ENCODE results near the gene SPDYE17. TPM values are rescaled to one million over a fixed set of nuclear protein-coding genes. Genes with fewer than 3 reads are reported as not detected.
A peak's percentile ranks its signal among the peaks of the same experiment; 100 is the strongest.
"Not testable (repeated sequence)": the region's sequence is repeated elsewhere in the genome, so short reads cannot be mapped to it uniquely, and the experiment has no call there.

SPDYE17 gene
- total and polyA plus RNA-seq, 2 of the 8 experiments (the other 6 are each of a cell fraction or from before 2014, with no cell fraction given), result not detected

- not testable (repeated sequence) for H2BK15ac ChIP-seq (ENCODE audit: low read length); H3K36me3 ChIP-seq (ENCODE audit: control insufficient read depth in 2 of 4, insufficient read depth in 4 of 4, low read length in 3 of 4)
These were observed 28.9 kb downstream of the SPDYE17 start for GRCh38 chr7:77003241-77003640.

GRCh38 chr7:77002678-77003233, 29.4 kb downstream of the SPDYE17 start:
- H3K4ac ChIP-seq (replicated peaks; ENCODE audit: insufficient read length, low read depth, low read length); H2BK120ac ChIP-seq (replicated peaks; ENCODE audit: low read depth, low read length); H3K18ac ChIP-seq (ENCODE audit: extremely low read depth, low read length); H3K27me3 ChIP-seq (replicated peaks in 1 of 4; ENCODE audit: control insufficient read depth in 3 of 4, extremely low read depth in 1 of 4, insufficient read depth in 3 of 4, low read length in 3 of 4); H3K79me2 ChIP-seq (ENCODE audit: control insufficient read depth in 1 of 2, insufficient read depth in 2 of 2, low read length in 2 of 2); H2BK12ac ChIP-seq (ENCODE audit: low read depth, low read length); H3K4me2 ChIP-seq (ENCODE audit: insufficient read depth in 1 of 2, low read depth in 2 of 2, low read length in 2 of 2); CTCF ChIA-PET (ENCODE audit: partially characterized antibody); H2BK5ac ChIP-seq (ENCODE audit: low read depth, low read length); H4K8ac ChIP-seq (ENCODE audit: extremely low read depth, insufficient read depth, low read length); H3K9ac ChIP-seq (replicated peaks in 1 of 4; ENCODE audit: extremely low read depth in 1 of 4, low read depth in 3 of 4, low read length in 3 of 4); H4K5ac ChIP-seq (ENCODE audit: insufficient read length, low read depth, low read length); H3K14ac ChIP-seq (ENCODE audit: insufficient read length); H2BK15ac ChIP-seq (ENCODE audit: low read length); H3K4me3 ChIP-seq (ENCODE audit: extremely low read depth in 1 of 4, insufficient read depth in 2 of 4, low read depth in 3 of 4, low read length in 4 of 4); H3K36me3 ChIP-seq (ENCODE audit: control insufficient read depth in 2 of 4, insufficient read depth in 4 of 4, low read length in 3 of 4); H3K27ac ChIP-seq (ENCODE audit: low read depth, low read length); H2AFZ ChIP-seq (ENCODE audit: low read length); H2BK20ac ChIP-seq (ENCODE audit: low read length); H3K79me1 ChIP-seq (ENCODE audit: low read depth, low read length); H3K56ac ChIP-seq (replicated peaks; ENCODE audit: insufficient read length, low read depth, low read length); H4K20me1 ChIP-seq (replicated peaks in 1 of 2; ENCODE audit: control insufficient read depth in 1 of 2, insufficient read depth in 2 of 2, low read length in 2 of 2); H3K23ac ChIP-seq (ENCODE audit: insufficient read length); H3K4me1 ChIP-seq (replicated peaks in 1 of 4; ENCODE audit: control insufficient read depth in 3 of 4, insufficient read depth in 4 of 4, low read length in 3 of 4); H3K9me3 ChIP-seq (ENCODE audit: insufficient read depth in 2 of 2, low read depth in 1 of 2, low read length in 1 of 2); FAIRE-seq; H4K91ac ChIP-seq (replicated peaks; ENCODE audit: insufficient read length, low read length); POLR2A ChIA-PET (ENCODE audit: partially characterized antibody); H2AK5ac ChIP-seq (ENCODE audit: low read depth, low read length): not testable (repeated sequence)
- peak in 1 of 2 experiments; percentile 34 for DNase-seq (ENCODE audit: low read depth in 1 of 2, low spot score in 2 of 2)
- WGBS, 2 experiments (ENCODE audit: extremely low coverage in 1 of 2, insufficient coverage in 1 of 2, insufficient read length in 1 of 2, insufficient replicate concordance in 2 of 2, low coverage in 1 of 2, low lambda C conversion rate in 2 of 2, missing lambda C conversion rate in 1 of 2), result 91% methylated on average over 13 of the region's 21 CpGs; no CpG with 5 or more reads in 1 of the 2 experiments
- peaks cover 11% of the 10 kb centered on the region; the same call in 1 of the 2 replicates for H3K23me2 ChIP-seq (ENCODE audit: low read depth, low read length)

More at GRCh38 chr7:77003241-77003640, 28.9 kb downstream of the SPDYE17 start:
- H4K20me1 ChIP-seq (replicated peaks in 1 of 2; ENCODE audit: control insufficient read depth in 1 of 2, insufficient read depth in 2 of 2, low read length in 2 of 2); H2AFZ ChIP-seq (ENCODE audit: low read length); H2AK5ac ChIP-seq (ENCODE audit: low read depth, low read length); CTCF ChIA-PET (ENCODE audit: partially characterized antibody); H3K79me1 ChIP-seq (ENCODE audit: low read depth, low read length); H2BK120ac ChIP-seq (replicated peaks; ENCODE audit: low read depth, low read length); DNase-seq (ENCODE audit: low read depth in 1 of 2, low spot score in 2 of 2); H3K14ac ChIP-seq (ENCODE audit: insufficient read length); H3K4me3 ChIP-seq (ENCODE audit: extremely low read depth in 1 of 4, insufficient read depth in 2 of 4, low read depth in 3 of 4, low read length in 4 of 4); H4K5ac ChIP-seq (ENCODE audit: insufficient read length, low read depth, low read length); H3K23ac ChIP-seq (ENCODE audit: insufficient read length); H3K27me3 ChIP-seq (replicated peaks in 1 of 4; ENCODE audit: control insufficient read depth in 3 of 4, extremely low read depth in 1 of 4, insufficient read depth in 3 of 4, low read length in 3 of 4); H3K4me2 ChIP-seq (ENCODE audit: insufficient read depth in 1 of 2, low read depth in 2 of 2, low read length in 2 of 2); H4K91ac ChIP-seq (replicated peaks; ENCODE audit: insufficient read length, low read length); H3K4ac ChIP-seq (replicated peaks; ENCODE audit: insufficient read length, low read depth, low read length); H2BK12ac ChIP-seq (ENCODE audit: low read depth, low read length); H3K9ac ChIP-seq (replicated peaks in 1 of 4; ENCODE audit: extremely low read depth in 1 of 4, low read depth in 3 of 4, low read length in 3 of 4); POLR2A ChIA-PET (ENCODE audit: partially characterized antibody); H2BK20ac ChIP-seq (ENCODE audit: low read length); H3K9me3 ChIP-seq (ENCODE audit: insufficient read depth in 2 of 2, low read depth in 1 of 2, low read length in 1 of 2); H3K18ac ChIP-seq (ENCODE audit: extremely low read depth, low read length); H2BK5ac ChIP-seq (ENCODE audit: low read depth, low read length); H3K79me2 ChIP-seq (ENCODE audit: control insufficient read depth in 1 of 2, insufficient read depth in 2 of 2, low read length in 2 of 2); H4K8ac ChIP-seq (ENCODE audit: extremely low read depth, insufficient read depth, low read length); H3K56ac ChIP-seq (replicated peaks; ENCODE audit: insufficient read length, low read depth, low read length); H3K23me2 ChIP-seq (ENCODE audit: low read depth, low read length); FAIRE-seq; H3K4me1 ChIP-seq (replicated peaks in 1 of 4; ENCODE audit: control insufficient read depth in 3 of 4, insufficient read depth in 4 of 4, low read length in 3 of 4); H3K27ac ChIP-seq (ENCODE audit: low read depth, low read length): not testable (repeated sequence)
- WGBS, 2 experiments (ENCODE audit: extremely low coverage in 1 of 2, insufficient coverage in 1 of 2, insufficient read length in 1 of 2, insufficient replicate concordance in 2 of 2, low coverage in 1 of 2, low lambda C conversion rate in 2 of 2, missing lambda C conversion rate in 1 of 2), result 83% methylated on average over 10 of the region's 10 CpGs; no CpG with 5 or more reads in 1 of the 2 experiments

Measured in H1 (cell line).